Gastroesophageal sphincter (tissue), 4 donors: ENCODE measurements around the gene MAGOH. TPM values are rescaled to one million over a fixed set of nuclear protein-coding genes. Genes with fewer than 3 reads are reported as not detected.

Experiments used
- ATAC-seq: fragments of 150-250 bp; one replicate; pipeline ENCODE4 v1.9.1; 2016; ENCODE audit warnings: mild to moderate bottlenecking, moderate library complexity
- H3K27ac ChIP-seq, 4 donors: fragments of 200-600 bp; sonication (generic) in 3 of 4; 1 replicate in 3 of 4; 2 replicates in 1 of 4; pipeline ENCODE4 v1.5.1; 2016 to 2019
- H3K27me3 ChIP-seq: fragments of 200-600 bp; sonication (generic); one replicate; pipeline ENCODE4 v1.5.1; 2019
- H3K36me3 ChIP-seq, 2 donors: fragments of 200-600 bp; sonication (generic); one replicate each; pipeline ENCODE4 v1.5.1; 2019; ENCODE audit warnings: control low read depth in 1 of 2
- H3K4me1 ChIP-seq, 3 donors: fragments of 200-600 bp; sonication (generic); 1 replicate in 2 of 3; 2 replicates in 1 of 3; pipeline ENCODE4 v1.5.1; 2016 to 2019; ENCODE audit warnings: control low read depth in 2 of 3
- H3K4me3 ChIP-seq, 2 donors: fragments of 200-600 bp; sonication (generic); one replicate each; pipeline ENCODE4 v1.5.1; 2019; ENCODE audit warnings: mild to moderate bottlenecking in 1 of 2, moderate library complexity in 1 of 2
- H3K9me3 ChIP-seq, 3 donors: fragments of 200-600 bp; sonication (generic); one replicate each; pipeline ENCODE4 v1.5.1; 2017 to 2019; ENCODE audit warnings: control low read depth in 2 of 3
- CTCF ChIP-seq, 4 experiments: fragments of 200-600 bp in 2 of 4; fragments of 450-650 bp in 2 of 4; sonication (generic) in 1 of 4; IDR thresholded peaks; one replicate each; pipeline ENCODE4 v1.5.1; 2017 to 2019; ENCODE audit warnings: antibody characterized with exemption in 4 of 4, mild to moderate bottlenecking in 2 of 4, moderate library complexity in 2 of 4
- EP300 ChIP-seq: sonication (generic); formaldehyde crosslinking; IDR thresholded peaks from one replicate; pipeline ENCODE4 v1.6.1; 2017; ENCODE audit warnings: antibody characterized with exemption, mild to moderate bottlenecking
- POLR2A ChIP-seq, 2 donors: fragments of 450-650 bp; IDR thresholded peaks; one replicate each; pipeline ENCODE4 v1.6.1; 2017; ENCODE audit warnings: antibody characterized with exemption in 2 of 2, mild to moderate bottlenecking in 2 of 2, moderate library complexity in 1 of 2
- POLR2AphosphoS5 ChIP-seq: sonication (generic); formaldehyde crosslinking; IDR thresholded peaks from one replicate; pipeline ENCODE4 v1.6.1; 2017; ENCODE audit warnings: antibody characterized with exemption
- WGBS, 2 donors: methylation state at CpG; one replicate each; pipeline ENCODE4 v1.1.5; 2018; ENCODE audit warnings: low coverage in 1 of 2; 5-methylcytosine and 5-hydroxymethylcytosine counted together
- total RNA-seq, 4 donors: library from RNA; depleted of rRNA; stranded (reverse); fragments of >200 nt; gene quantifications; one replicate each; pipeline ENCODE4 v1.1.0, GENCODE V29; 2016

MAGOH gene
- total RNA-seq, 4 donors from 2014 or later = 30.2 to 49.4 (median 32.7) TPM

- Histone ChIP-seq H3K4me3 (no peak overlapping the region), H3K4me1 (no peaks in the 10 kb centered on the region), H3K36me3 (no peaks in the 10 kb centered on the region), H3K27ac (no peak overlapping the region), H3K9me3 (no peaks in the 10 kb centered on the region), H3K27me3 (peaks cover 17% of the 10 kb centered on the region)
- no peak for TF ChIP-seq POLR2A (IDR thresholded peaks at IDR 0.05)
- TF ChIP-seq POLR2AphosphoS5 = no peak
- TF ChIP-seq EP300 = no peak
- TF ChIP-seq CTCF (IDR thresholded peaks at IDR 0.05) = no peak
- ATAC-seq = no peak
- WGBS, 2 donors = 80% methylated on average over 2 of the region's 46 CpGs; no CpG with 5 or more reads in 1 of the 2 donors
Observed at GRCh38 chr1:53276902-53277281, 38.6 kb upstream of the MAGOH start.

- WGBS, 2 donors = 90 to 97% methylated on average over 5 to 12 of the region's 48 CpGs
- H3K9me3 ChIP-seq = no peaks in the 10 kb centered on the region
Observed at GRCh38 chr1:53276153-53276901, 38.0 kb upstream of the MAGOH start.

GRCh38 chr1:53275566-53275965, 37.2 kb upstream of the MAGOH start:
- H3K27me3 ChIP-seq = peaks cover 17% of the 10 kb centered on the region
- no peaks in the 10 kb centered on the region for H3K36me3 ChIP-seq
- no peak for ATAC-seq
- WGBS, 2 donors = 80 to 100% methylated on average over 1 of the region's 3 CpGs
- no peaks in the 10 kb centered on the region for H3K4me1 ChIP-seq
- no peak overlapping the region for H3K27ac ChIP-seq
- no peaks in the 10 kb centered on the region for H3K9me3 ChIP-seq
- TF ChIP-seq EP300 (no peak), POLR2A (IDR thresholded peaks at IDR 0.05) (no peak), POLR2AphosphoS5 (no peak), CTCF (IDR thresholded peaks at IDR 0.05) (no peak)
- H3K4me3 ChIP-seq = no peak overlapping the region

More at GRCh38 chr1:53276153-53276901, 38.0 kb upstream of the MAGOH start:
- Histone ChIP-seq H3K4me1 (no peaks in the 10 kb centered on the region), H3K36me3 (no peaks in the 10 kb centered on the region), H3K27ac (no peak overlapping the region), H3K4me3 (no peak overlapping the region), H3K27me3 (peaks cover 17% of the 10 kb centered on the region)
- no peak for ATAC-seq
- TF ChIP-seq CTCF (IDR thresholded peaks at IDR 0.05) (no peak), POLR2A (IDR thresholded peaks at IDR 0.05) (no peak), EP300 (no peak), POLR2AphosphoS5 (no peak)

- WGBS, 2 donors = 95 to 100% methylated on average over 1 to 8 of the region's 13 CpGs
- Histone ChIP-seq H3K36me3 (no peaks in the 10 kb centered on the region), H3K9me3 (no peaks in the 10 kb centered on the region), H3K27me3 (peaks cover 17% of the 10 kb centered on the region), H3K27ac (no peak overlapping the region), H3K4me3 (no peak overlapping the region), H3K4me1 (no peaks in the 10 kb centered on the region)
- no peak for ATAC-seq
- no peak for TF ChIP-seq POLR2A (IDR thresholded peaks at IDR 0.05)
- TF ChIP-seq CTCF (IDR thresholded peaks at IDR 0.05) = no peak
- no peak for TF ChIP-seq POLR2AphosphoS5
- no peak for TF ChIP-seq EP300
Observed at GRCh38 chr1:53274541-53275185, 36.3 kb upstream of the MAGOH start.

- Histone ChIP-seq H3K4me3 (no peak overlapping the region), H3K27ac (no peak overlapping the region), H3K9me3 (no peaks in the 10 kb centered on the region), H3K36me3 (no peaks in the 10 kb centered on the region), H3K27me3 (peaks cover 17% of the 10 kb centered on the region), H3K4me1 (no peaks in the 10 kb centered on the region)
- ATAC-seq = no peak
- WGBS, 2 donors = 89% methylated on average over 3 of the region's 4 CpGs; no CpG with 5 or more reads in 1 of the 2 donors
- TF ChIP-seq POLR2A (IDR thresholded peaks at IDR 0.05) = no peak
- no peak for TF ChIP-seq CTCF (IDR thresholded peaks at IDR 0.05)
- no peak for TF ChIP-seq EP300
- no peak for TF ChIP-seq POLR2AphosphoS5
Observed at GRCh38 chr1:53274026-53274425, 35.7 kb upstream of the MAGOH start.
